ENCODE measurements around the gene LDHAL6B. TPM values are rescaled to one million over a fixed set of nuclear protein-coding genes. Genes with fewer than 3 reads are reported as not detected.

LDHAL6B gene
- total RNA-seq, 1 experiment from 2014 or later: not detected

- no peak overlapping the region for H3K4me2 ChIP-seq (ENCODE audit: low read depth, low read length, poor library complexity, severe bottlenecking)
These were observed 32.4 kb upstream of the LDHAL6B start for GRCh38 chr15:59174151-59174834.

DNA sequence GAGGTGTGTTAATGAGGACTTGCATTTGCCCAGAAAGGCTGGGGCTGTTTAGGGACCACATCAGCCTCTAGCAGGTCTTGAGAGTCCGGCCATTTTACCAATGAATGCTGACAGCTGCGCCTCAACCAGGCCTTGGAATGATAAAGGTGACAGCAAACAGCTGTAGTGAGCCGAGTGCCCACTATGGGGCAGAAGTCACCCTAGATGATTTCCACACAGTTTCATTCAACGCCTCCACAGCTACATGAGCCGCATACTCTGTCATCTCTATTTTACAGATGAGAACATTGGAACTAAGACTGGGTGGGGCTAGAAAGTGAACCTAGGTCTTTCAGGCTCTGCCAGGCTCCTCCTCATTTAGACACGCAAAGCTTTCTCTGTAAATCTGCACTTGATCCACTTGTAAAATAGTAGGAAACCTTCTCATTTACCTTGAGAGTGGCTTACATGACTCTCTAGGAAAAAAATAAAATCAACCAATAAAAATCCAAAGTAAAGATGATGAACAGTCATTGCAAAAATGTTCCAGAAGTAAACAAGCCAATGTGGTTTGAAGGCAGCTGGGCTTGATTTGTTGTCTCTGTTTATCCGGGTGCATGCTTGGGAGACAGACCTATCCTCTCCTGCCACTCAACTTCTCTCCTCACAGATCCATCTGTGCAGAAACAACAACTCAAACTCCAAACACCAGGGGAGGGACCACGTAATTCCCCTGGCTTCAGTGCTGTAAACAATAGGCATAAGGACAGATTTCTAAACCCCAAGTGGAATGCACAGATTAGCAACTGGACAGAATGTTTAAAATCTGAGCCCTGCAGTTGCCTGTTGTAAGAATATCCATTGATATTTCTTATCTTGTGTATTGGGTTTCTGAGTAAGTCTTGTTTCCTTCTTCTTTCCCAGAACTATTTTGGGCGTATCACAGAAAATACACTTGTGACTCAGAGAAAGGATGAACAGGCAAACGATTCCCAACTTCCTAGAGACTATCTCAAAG is 31.5 kb upstream of the LDHAL6B start:
- Histone ChIP-seq H3K4me2 (ENCODE audit: low read depth, low read length, poor library complexity, severe bottlenecking) (no peak overlapping the region), H3K36me3 (ENCODE audit: insufficient read depth, low read length) (no peaks in the 10 kb centered on the region)
- DNase-seq: peak; percentile 82

More at GRCh38 chr15:59174151-59174834, 32.4 kb upstream of the LDHAL6B start:
- Histone ChIP-seq H4K20me1 (ENCODE audit: insufficient read depth, low read depth, low read length) (no peaks in the 10 kb centered on the region), H3K36me3 (ENCODE audit: insufficient read depth, low read length) (no peaks in the 10 kb centered on the region), H3K4me3 (ENCODE audit: low read length) (no peak overlapping the region), H3K79me2 (ENCODE audit: low read length) (no peaks in the 10 kb centered on the region), H3K9me2 (replicated peaks; ENCODE audit: insufficient read depth, low read length) (no peaks in the 10 kb centered on the region), H3K4me1 (ENCODE audit: low read length) (peaks cover 7% of the 10 kb centered on the region), H2AFZ (ENCODE audit: low read length) (no peak overlapping the region), H3K27ac (ENCODE audit: low read length) (no peak overlapping the region), H3K27me3 (ENCODE audit: low read length) (no peaks in the 10 kb centered on the region), H3K9me3 (ENCODE audit: low read length) (no peaks in the 10 kb centered on the region), H3K9ac (ENCODE audit: low read length) (no peak overlapping the region)
- DNase-seq: no peak

DNA sequence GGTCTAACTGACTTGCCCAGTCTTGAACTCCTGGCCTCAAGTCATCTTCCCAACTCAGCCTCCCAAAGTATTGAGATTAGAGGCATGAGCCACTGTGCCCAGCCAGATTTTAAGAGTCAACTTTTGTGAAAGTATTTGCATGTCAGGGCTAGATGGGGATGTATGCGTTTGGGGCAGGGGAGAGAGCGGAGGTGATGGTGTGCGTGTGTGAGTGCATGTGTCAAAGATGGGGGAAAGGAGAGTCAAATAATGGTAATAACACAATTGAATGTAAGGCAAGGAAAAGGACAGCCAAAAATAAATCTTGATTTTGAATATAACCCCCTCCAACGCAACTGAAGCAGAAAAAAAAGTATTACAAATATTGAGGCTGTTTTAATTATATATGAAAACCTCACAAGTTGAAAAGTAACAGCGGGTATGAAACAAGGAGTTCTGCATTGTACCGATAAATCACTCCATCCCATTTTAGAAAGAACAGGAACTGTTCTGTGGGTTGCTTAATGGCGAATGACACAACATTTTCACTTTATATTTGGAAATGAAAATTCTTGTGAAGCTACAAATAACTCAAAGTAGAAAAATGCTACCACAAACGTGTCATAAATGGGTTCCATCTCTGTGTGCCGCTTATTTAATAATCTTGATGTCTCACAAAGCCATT is 29.9 kb upstream of the LDHAL6B start:
- no peaks in the 10 kb centered on the region for H3K36me3 ChIP-seq (ENCODE audit: insufficient read depth, low read length)
- no peak overlapping the region for H3K4me2 ChIP-seq (ENCODE audit: low read depth, low read length, poor library complexity, severe bottlenecking)
- no peak overlapping the region for H3K27ac ChIP-seq (ENCODE audit: low read length)

More for the DNA sequence above, 31.5 kb upstream of the LDHAL6B start:
- H3K9me3 ChIP-seq (ENCODE audit: low read length): no peaks in the 10 kb centered on the region
- no peak overlapping the region for H3K4me3 ChIP-seq (ENCODE audit: low read length)
- H4K20me1 ChIP-seq (ENCODE audit: insufficient read depth, low read depth, low read length): no peaks in the 10 kb centered on the region
- H3K79me2 ChIP-seq (ENCODE audit: low read length): no peaks in the 10 kb centered on the region
- H3K27ac ChIP-seq (ENCODE audit: low read length): no peak overlapping the region
- no peaks in the 10 kb centered on the region for H3K27me3 ChIP-seq (ENCODE audit: low read length)
- peaks cover 7% of the 10 kb centered on the region for H3K4me1 ChIP-seq (ENCODE audit: low read length)
- no peak overlapping the region for H2AFZ ChIP-seq (ENCODE audit: low read length)
- H3K9ac ChIP-seq (ENCODE audit: low read length): no peak overlapping the region
- H3K9me2 ChIP-seq (replicated peaks; ENCODE audit: insufficient read depth, low read length): no peaks in the 10 kb centered on the region

DNA sequence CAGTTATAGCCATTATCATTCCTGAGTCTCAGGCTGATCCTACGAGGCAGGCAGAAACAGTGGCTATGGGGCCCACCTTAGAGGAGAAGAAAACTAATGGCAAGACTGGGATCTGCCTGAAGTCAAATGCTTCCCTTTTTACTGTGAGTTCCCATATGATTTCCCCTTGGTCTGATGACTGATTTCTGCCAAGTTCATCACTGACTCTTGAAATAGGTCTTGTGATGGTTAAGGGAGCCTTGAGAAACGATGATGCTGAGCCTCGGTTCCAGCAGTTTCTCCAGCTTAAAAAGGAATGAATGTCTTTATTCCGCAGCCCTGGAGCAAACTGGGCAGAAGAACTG is 29.4 kb upstream of the LDHAL6B start:
- no peaks in the 10 kb centered on the region for H3K9me3 ChIP-seq (ENCODE audit: low read length)
- H3K4me1 ChIP-seq (ENCODE audit: low read length): peaks cover 7% of the 10 kb centered on the region
- H3K36me3 ChIP-seq (ENCODE audit: insufficient read depth, low read length): no peaks in the 10 kb centered on the region
- no peaks in the 10 kb centered on the region for H3K9me2 ChIP-seq (replicated peaks; ENCODE audit: insufficient read depth, low read length)
- no peak for DNase-seq
- H3K27me3 ChIP-seq (ENCODE audit: low read length): no peaks in the 10 kb centered on the region
- no peaks in the 10 kb centered on the region for H4K20me1 ChIP-seq (ENCODE audit: insufficient read depth, low read depth, low read length)
- no peaks in the 10 kb centered on the region for H3K79me2 ChIP-seq (ENCODE audit: low read length)
- H2AFZ ChIP-seq (ENCODE audit: low read length): no peak overlapping the region
- H3K27ac ChIP-seq (ENCODE audit: low read length): no peak overlapping the region
- no peak overlapping the region for H3K9ac ChIP-seq (ENCODE audit: low read length)
- H3K4me3 ChIP-seq (ENCODE audit: low read length): no peak overlapping the region
- no peak overlapping the region for H3K4me2 ChIP-seq (ENCODE audit: low read depth, low read length, poor library complexity, severe bottlenecking)

More for the DNA sequence above, 29.9 kb upstream of the LDHAL6B start:
- Histone ChIP-seq H3K27me3 (ENCODE audit: low read length) (no peaks in the 10 kb centered on the region), H3K9ac (ENCODE audit: low read length) (no peak overlapping the region), H2AFZ (ENCODE audit: low read length) (no peak overlapping the region), H3K9me2 (replicated peaks; ENCODE audit: insufficient read depth, low read length) (no peaks in the 10 kb centered on the region), H3K9me3 (ENCODE audit: low read length) (no peaks in the 10 kb centered on the region), H3K79me2 (ENCODE audit: low read length) (no peaks in the 10 kb centered on the region), H3K4me1 (ENCODE audit: low read length) (peaks cover 7% of the 10 kb centered on the region), H4K20me1 (ENCODE audit: insufficient read depth, low read depth, low read length) (no peaks in the 10 kb centered on the region), H3K4me3 (ENCODE audit: low read length) (no peak overlapping the region)
- DNase-seq: no peak

DNA sequence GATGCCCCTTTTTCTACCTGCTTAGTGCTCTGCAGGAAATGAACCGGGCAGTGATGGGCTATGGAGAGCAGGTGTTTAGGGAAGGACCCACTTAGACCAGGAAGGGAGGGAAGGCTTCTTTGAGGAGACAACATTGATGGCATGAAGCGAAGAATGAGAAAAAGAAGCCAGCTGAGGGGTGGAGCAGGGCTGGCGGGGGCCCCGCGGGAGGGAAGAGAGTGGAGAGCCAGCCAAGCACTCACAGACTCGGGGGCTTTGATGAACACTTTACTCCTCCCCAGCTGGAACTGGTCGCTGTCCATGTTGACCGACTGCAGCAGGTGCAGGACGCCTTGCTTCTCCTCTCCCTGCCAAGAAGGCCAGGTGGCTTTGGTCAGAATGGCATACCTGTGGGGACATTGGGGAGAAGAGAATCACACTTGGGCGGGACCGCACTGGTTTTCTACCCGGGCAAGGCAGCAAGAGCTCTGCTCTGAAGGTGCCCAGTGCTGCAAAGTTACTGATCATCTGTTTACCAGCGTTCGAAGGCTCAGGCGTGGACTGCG is 28.4 kb upstream of the LDHAL6B start:
- Histone ChIP-seq H3K9me2 (replicated peaks; ENCODE audit: insufficient read depth, low read length) (no peaks in the 10 kb centered on the region), H3K27ac (ENCODE audit: low read length) (no peak overlapping the region), H3K4me1 (ENCODE audit: low read length) (peaks cover 7% of the 10 kb centered on the region), H3K4me2 (ENCODE audit: low read depth, low read length, poor library complexity, severe bottlenecking) (no peak overlapping the region), H3K9ac (ENCODE audit: low read length) (no peak overlapping the region), H3K9me3 (ENCODE audit: low read length) (no peaks in the 10 kb centered on the region), H3K79me2 (ENCODE audit: low read length) (no peaks in the 10 kb centered on the region), H4K20me1 (ENCODE audit: insufficient read depth, low read depth, low read length) (no peaks in the 10 kb centered on the region), H3K4me3 (ENCODE audit: low read length) (no peak overlapping the region), H2AFZ (ENCODE audit: low read length) (no peak overlapping the region), H3K27me3 (ENCODE audit: low read length) (no peaks in the 10 kb centered on the region), H3K36me3 (ENCODE audit: insufficient read depth, low read length) (no peaks in the 10 kb centered on the region)
- DNase-seq: no peak

DNA sequence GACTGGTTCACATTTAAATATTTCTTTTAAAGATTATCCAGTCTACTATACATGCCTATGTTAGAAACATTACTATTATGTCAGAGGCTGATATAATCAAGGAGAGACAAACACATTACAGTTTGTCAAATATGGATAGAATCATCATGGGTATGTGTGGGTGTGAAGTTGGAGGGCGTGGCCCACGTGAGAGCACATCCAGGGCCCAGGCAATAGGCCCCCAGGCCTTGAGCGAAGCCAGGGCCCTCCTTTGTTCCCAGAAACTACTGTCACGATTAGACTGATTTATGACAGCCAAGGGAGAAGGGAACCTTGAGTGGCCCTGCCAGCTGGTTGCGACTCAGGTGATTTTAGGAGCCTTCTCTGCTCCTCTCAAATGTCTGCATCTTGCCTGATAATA is 26.9 kb upstream of the LDHAL6B start:
- no peak overlapping the region for H3K27ac ChIP-seq (ENCODE audit: low read length)

DNA sequence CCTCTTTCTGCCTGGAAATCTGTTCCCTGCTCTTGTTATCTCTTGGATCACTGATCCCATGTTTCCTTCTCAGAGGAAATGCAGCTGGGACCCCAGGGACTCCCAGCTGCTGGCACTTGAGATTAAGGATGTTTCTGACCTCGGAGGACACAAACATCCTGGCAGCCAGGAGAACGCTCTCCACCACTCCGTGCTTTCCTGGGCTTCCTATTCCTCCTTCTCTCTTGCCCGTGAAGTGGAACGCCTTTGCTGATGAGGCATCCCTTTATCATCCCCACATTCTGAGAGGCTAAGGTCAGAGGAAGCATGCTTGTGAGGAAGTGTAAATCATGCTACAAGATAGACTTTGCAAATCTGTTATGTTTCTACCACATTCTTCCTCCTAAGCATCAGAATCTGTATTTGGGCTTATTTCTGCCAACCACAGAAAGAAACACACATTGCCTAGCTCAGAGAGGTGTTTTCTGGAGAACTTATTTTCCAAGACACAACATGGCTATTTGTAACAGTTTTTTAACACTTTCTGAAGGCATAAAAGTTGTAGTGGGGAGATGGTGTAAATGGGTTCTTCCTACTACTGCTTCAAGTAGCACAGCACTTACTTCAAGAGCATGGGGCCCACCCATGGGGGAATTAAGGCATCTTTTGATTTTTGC is 25.6 kb upstream of the LDHAL6B start:
- Histone ChIP-seq H3K4me1 (ENCODE audit: low read length) (peaks cover 7% of the 10 kb centered on the region), H3K9me3 (ENCODE audit: low read length) (no peaks in the 10 kb centered on the region), H2AFZ (ENCODE audit: low read length) (no peak overlapping the region), H3K79me2 (ENCODE audit: low read length) (no peaks in the 10 kb centered on the region), H3K36me3 (ENCODE audit: insufficient read depth, low read length) (no peaks in the 10 kb centered on the region), H3K9me2 (replicated peaks; ENCODE audit: insufficient read depth, low read length) (no peaks in the 10 kb centered on the region), H3K27ac (ENCODE audit: low read length) (no peak overlapping the region), H3K4me2 (ENCODE audit: low read depth, low read length, poor library complexity, severe bottlenecking) (no peak overlapping the region), H4K20me1 (ENCODE audit: insufficient read depth, low read depth, low read length) (no peaks in the 10 kb centered on the region), H3K9ac (ENCODE audit: low read length) (no peak overlapping the region), H3K27me3 (ENCODE audit: low read length) (no peaks in the 10 kb centered on the region), H3K4me3 (ENCODE audit: low read length) (no peak overlapping the region)
- DNase-seq: no peak

More for the DNA sequence above, 26.9 kb upstream of the LDHAL6B start:
- Histone ChIP-seq H3K4me2 (ENCODE audit: low read depth, low read length, poor library complexity, severe bottlenecking) (no peak overlapping the region), H3K4me3 (ENCODE audit: low read length) (no peak overlapping the region), H3K9me2 (replicated peaks; ENCODE audit: insufficient read depth, low read length) (no peaks in the 10 kb centered on the region), H3K9ac (ENCODE audit: low read length) (no peak overlapping the region), H3K9me3 (ENCODE audit: low read length) (no peaks in the 10 kb centered on the region), H4K20me1 (ENCODE audit: insufficient read depth, low read depth, low read length) (no peaks in the 10 kb centered on the region), H3K79me2 (ENCODE audit: low read length) (no peaks in the 10 kb centered on the region), H2AFZ (ENCODE audit: low read length) (no peak overlapping the region), H3K36me3 (ENCODE audit: insufficient read depth, low read length) (no peaks in the 10 kb centered on the region), H3K27me3 (ENCODE audit: low read length) (no peaks in the 10 kb centered on the region), H3K4me1 (ENCODE audit: low read length) (peaks cover 7% of the 10 kb centered on the region)
- DNase-seq: no peak
